GM20000 (cell line): ENCODE measurements around the gene TSPAN11.
A peak's percentile ranks its signal among the peaks of the same experiment; 100 is the strongest.

Source experiments
- DNase-seq: peaks from one replicate; pipeline ENCODE4 v3.0.0; 2012; ENCODE audit warnings: low spot score
- CTCF ChIP-seq: IDR thresholded peaks from 2 replicates; pipeline ENCODE4 v1.5.1; 2012; ENCODE audit warnings: mild to moderate bottlenecking, control low read depth; ENCODE audit errors: extremely low read depth, missing control alignments

The TSPAN11 gene

GRCh38 chr12:30989754-30990153 is 63.2 kb downstream of the TSPAN11 start:
- DNase-seq = peak; percentile 42
- no peak for TF ChIP-seq CTCF

- no peak for TF ChIP-seq CTCF
- DNase-seq = no peak
Measured at GRCh38 chr12:30990316-30990715, 63.8 kb downstream of the TSPAN11 start.

- no peak for DNase-seq
- no peak for TF ChIP-seq CTCF
Measured at GRCh38 chr12:30990776-30991175, 64.2 kb downstream of the TSPAN11 start.

DNA sequence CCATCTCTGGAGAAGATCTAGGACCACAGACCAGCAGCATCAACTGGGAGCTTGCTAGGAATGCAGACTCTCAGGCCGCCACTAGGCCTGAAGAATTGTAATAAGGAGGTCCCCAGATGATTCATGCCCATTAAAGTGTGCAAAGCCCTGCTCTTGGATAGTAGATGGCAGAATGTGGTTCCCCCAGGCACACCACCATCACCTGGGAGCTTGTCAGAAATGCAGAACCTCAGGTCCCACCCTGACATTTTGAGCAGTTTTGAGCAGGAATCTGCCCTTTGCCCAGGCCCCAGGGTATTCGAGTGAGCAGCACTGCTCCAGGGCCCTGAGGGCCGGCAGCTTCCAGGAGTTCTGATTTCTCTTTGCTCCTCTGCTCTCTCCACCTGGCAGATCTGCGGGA is 64.9 kb downstream of the TSPAN11 start:
- no peak for DNase-seq
- no peak for TF ChIP-seq CTCF

DNA sequence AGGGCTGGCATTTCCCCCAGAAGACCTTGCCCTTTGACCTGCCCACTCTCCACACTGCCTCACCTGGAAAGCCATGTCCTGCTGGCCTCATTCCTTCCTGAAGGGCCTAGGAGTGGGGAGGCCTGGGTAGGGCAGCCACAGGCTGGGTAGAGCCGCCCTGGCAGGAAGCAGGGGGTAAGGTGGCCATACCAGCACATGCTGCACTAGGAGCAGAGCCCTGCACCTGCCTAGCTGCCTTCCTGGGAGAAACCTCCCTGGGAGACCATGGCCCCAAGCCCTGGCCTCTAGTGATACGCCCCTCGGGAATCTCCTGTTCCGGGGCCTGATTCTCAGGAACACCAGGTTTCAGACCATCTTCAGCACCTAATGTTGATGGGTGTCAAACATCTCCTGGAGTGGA is 65.8 kb downstream of the TSPAN11 start:
- DNase-seq = no peak
- TF ChIP-seq CTCF = no peak

DNA sequence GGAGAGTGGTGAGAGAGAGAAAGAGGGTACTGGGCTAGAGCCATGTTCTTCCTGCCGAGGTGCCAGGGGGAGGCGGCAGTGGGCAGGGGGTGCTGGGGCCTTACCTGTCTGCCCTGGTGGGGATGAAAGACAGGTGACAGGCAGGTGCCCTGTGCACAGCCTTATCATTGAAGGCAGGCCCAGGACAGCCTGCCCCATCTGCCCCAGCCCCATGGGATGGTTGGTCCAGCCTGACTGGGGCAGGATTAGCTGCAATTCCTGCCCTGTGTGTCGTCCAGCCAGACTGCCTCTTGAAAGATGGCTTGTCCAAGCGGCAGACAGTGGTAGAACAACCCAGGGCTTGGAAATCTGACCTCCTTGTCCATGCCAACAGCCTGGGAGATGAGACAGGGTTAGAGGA is 67.2 kb downstream of the TSPAN11 start:
- TF ChIP-seq CTCF = no peak
- DNase-seq = no peak

- no peak for TF ChIP-seq CTCF
Measured at GRCh38 chr12:30994274-30994673, 67.7 kb downstream of the TSPAN11 start.

More at GRCh38 chr12:30994274-30994673, 67.7 kb downstream of the TSPAN11 start:
- no peak for DNase-seq
